ENCODE results near the gene MAML2. TPM values are rescaled to one million over a fixed set of nuclear protein-coding genes. Genes with fewer than 3 reads are reported as not detected.

Gene MAML2
- total and polyA plus RNA-seq, 2 of the 13 experiments (the other 11 are each of a cell fraction or from before 2014, with no cell fraction given), result 2.3 to 25.9 TPM

DNA sequence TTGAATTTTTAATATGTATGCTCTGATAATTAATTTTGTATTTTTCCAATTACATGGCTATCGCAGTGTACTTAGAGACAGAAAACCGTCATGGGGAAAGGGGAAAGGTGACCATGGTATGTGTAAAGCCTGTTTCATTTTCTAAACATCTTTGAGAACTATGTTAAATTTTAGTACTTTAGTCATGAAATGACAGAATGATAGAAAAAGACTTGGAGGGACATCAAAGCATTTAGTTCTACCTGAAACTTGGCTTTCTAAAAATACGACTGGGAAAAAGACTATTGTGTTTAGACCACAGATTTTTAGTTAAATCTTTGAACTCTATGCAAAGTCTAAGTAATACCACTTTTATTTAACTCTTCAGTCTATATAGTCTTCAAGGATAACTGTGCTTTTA, 54.1 kb downstream of the MAML2 start:
- 97% methylated on average over 3 of the region's 3 CpGs for WGBS (ENCODE audit: low lambda C conversion rate)
- no peak overlapping the region for H3K4me2 ChIP-seq (ENCODE audit: low read depth, low read length)
- H3K79me2 ChIP-seq (ENCODE audit: insufficient read depth, low read length), result peaks cover 28% of the 10 kb centered on the region
- DNase-seq (ENCODE audit: low spot score) (no peak), ATAC-seq (no peak), FAIRE-seq (no peak)
- peaks cover 0 to 9% of the 10 kb centered on the region in 2 experiments; a peak in 2 of 5 replicates for H3K36me3 ChIP-seq (replicated peaks in 1 of 2; ENCODE audit: control insufficient read depth in 1 of 2, insufficient read depth in 2 of 2, low read length in 2 of 2)
- no peaks in the 10 kb centered on the region for H3K9me3 ChIP-seq (ENCODE audit: low read length)
- BruUV-seq (replicated peaks), result no TSS peak
- in situ Hi-C loops (cut with HindIII; ENCODE audit: extremely low pct_ligation_motif_present, low pct_unique_long_range_greater_than_20kb) (no loop called here), intact Hi-C loops (cut with micrococcal nuclease; ENCODE audit: unreplicated experiment) (no loop called here)
- ChIA-PET CTCF (ENCODE audit: low intra/inter-chr PET ratio, low total read pairs) (no interaction called here), POLR2A (no interaction called here)
- no peak overlapping the region for H3K4me3 ChIP-seq (replicated peaks in 1 of 3; ENCODE audit: insufficient read depth in 1 of 3, low read depth in 2 of 3, low read length in 3 of 3)
- no peak overlapping the region for H3K27ac ChIP-seq (ENCODE audit: extremely low read length, insufficient read depth, low read length)
- TF ChIP-seq ZNF264 (CRISPR knock-in tag; IDR thresholded peaks at IDR 0.05) (no peak), RBAK (CRISPR knock-in tag; IDR thresholded peaks at IDR 0.05) (no peak), HNRNPK (IDR thresholded peaks at IDR 0.05; ENCODE audit: low read depth, low read length, poor library complexity, severe bottlenecking) (no peak), ZNF776 (CRISPR knock-in tag; IDR thresholded peaks at IDR 0.05) (no peak), SMC3 (IDR thresholded peaks at IDR 0.05; ENCODE audit: low read length) (no peak), ZKSCAN5 (CRISPR knock-in tag; IDR thresholded peaks at IDR 0.05) (no peak), PBX2 (CRISPR knock-in tag; IDR thresholded peaks at IDR 0.05) (no peak), NFE2L2 (IDR thresholded peaks at IDR 0.05; ENCODE audit: low read length) (no peak), CBFB (CRISPR knock-in tag; IDR thresholded peaks at IDR 0.05) (no peak), NFRKB (IDR thresholded peaks at IDR 0.05) (no peak), BCL6 (CRISPR knock-in tag; IDR thresholded peaks at IDR 0.05) (no peak), ZGPAT (CRISPR knock-in tag; IDR thresholded peaks at IDR 0.05) (no peak), ZFY (CRISPR knock-in tag; IDR thresholded peaks at IDR 0.05) (no peak), ZBTB39 (CRISPR knock-in tag; IDR thresholded peaks at IDR 0.05) (no peak)
- TF ChIP-seq, protein P1, sequence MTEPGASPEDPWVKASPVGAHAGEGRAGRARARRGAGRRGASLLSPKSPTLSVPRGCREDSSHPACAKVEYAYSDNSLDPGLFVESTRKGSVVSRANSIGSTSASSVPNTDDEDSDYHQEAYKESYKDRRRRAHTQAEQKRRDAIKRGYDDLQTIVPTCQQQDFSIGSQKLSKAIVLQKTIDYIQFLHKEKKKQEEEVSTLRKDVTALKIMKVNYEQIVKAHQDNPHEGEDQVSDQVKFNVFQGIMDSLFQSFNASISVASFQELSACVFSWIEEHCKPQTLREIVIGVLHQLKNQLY (CRISPR knock-in tag; IDR thresholded peaks at IDR 0.05), result no peak
- TF ChIP-seq, protein P2, sequence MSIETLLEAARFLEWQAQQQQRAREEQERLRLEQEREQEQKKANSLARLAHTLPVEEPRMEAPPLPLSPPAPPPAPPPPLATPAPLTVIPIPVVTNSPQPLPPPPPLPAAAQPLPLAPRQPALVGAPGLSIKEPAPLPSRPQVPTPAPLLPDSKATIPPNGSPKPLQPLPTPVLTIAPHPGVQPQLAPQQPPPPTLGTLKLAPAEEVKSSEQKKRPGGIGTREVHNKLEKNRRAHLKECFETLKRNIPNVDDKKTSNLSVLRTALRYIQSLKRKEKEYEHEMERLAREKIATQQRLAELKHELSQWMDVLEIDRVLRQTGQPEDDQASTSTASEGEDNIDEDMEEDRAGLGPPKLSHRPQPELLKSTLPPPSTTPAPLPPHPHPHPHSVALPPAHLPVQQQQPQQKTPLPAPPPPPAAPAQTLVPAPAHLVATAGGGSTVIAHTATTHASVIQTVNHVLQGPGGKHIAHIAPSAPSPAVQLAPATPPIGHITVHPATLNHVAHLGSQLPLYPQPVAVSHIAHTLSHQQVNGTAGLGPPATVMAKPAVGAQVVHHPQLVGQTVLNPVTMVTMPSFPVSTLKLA (IDR thresholded peaks at IDR 0.05), result no peak
- H2AFZ ChIP-seq (ENCODE audit: low read length), result no peak overlapping the region
- no peak overlapping the region for H3K9ac ChIP-seq (ENCODE audit: insufficient read depth, low read depth, low read length)
- peaks cover 14% of the 10 kb centered on the region for H3K4me1 ChIP-seq (ENCODE audit: insufficient read depth, low read length)
- peaks cover 22% of the 10 kb centered on the region for H4K20me1 ChIP-seq (ENCODE audit: insufficient read depth, low read length)
- H3K27me3 ChIP-seq (ENCODE audit: control insufficient read depth in 1 of 2, insufficient read depth in 2 of 2, low read length in 2 of 2), result no peaks in the 10 kb centered on the region
